GM12892 (cell line): Measurements from ENCODE around the gene RHOV.

Source experiments
- POLR2A ChIP-seq: IDR thresholded peaks from 2 replicates; pipeline ENCODE4 v1.6.1; 2011; ENCODE audit warnings: low read depth, low read length, control low read depth
- POLR2AphosphoS5 ChIP-seq: IDR thresholded peaks from 2 replicates; pipeline ENCODE4 v1.6.1; 2011; ENCODE audit warnings: low read depth, low read length, control low read depth

DNA sequence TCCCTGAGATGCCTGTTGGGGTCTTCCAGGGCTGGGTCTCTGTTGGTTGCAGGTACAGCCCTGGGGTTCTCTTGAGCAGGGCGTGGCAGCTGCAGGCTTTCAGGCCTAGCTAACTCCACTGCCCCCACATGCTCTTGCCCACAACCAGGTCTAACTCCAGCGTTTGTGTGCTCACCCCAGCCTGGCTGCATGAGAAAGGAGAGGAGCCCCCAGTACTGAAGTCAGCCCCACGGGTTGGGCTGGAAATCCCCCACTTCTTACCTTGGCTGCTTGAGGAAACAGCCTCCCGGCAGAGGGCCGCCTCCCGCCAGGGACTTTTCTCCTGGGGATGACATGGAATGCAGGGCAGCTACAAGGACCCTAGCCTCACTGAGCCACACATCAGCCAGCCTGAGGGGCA lies 38.4 kb upstream of the RHOV start:
- no peak for TF ChIP-seq POLR2A
- no peak for TF ChIP-seq POLR2AphosphoS5
